Stimulated activated memory B cell treated with anti-CD40 and anti-IgM and Interleukin-4, amounts not matched to agents 10 μg/mL and 1 μg/mL and 100 μg/mL, for 72 hours (primary cell): ENCODE data around the gene PRRT2.
"Not testable (repeated sequence)": the region's sequence is repeated elsewhere in the genome, so short reads cannot be mapped to it uniquely, and the experiment has no call there.

ENCODE experiments used
- ATAC-seq: fragments of 150-1000 bp; cut with Tn5 transposase; 2 replicates; pipeline ENCODE4 v1.10.0; 2021
- H3K27ac Mint-ChIP-seq: one replicate; pipeline ENCODE4 v1.8.0; 2022; ENCODE audit warnings: mild to moderate bottlenecking, mixed read lengths
- H3K27me3 Mint-ChIP-seq: one replicate; pipeline ENCODE4 v1.8.0; 2022; ENCODE audit warnings: mixed read lengths
- H3K36me3 Mint-ChIP-seq: one replicate; pipeline ENCODE4 v1.8.0; 2022; ENCODE audit warnings: mixed read lengths
- H3K4me1 Mint-ChIP-seq: one replicate; pipeline ENCODE4 v1.8.0; 2022; ENCODE audit warnings: mixed read lengths
- H3K4me3 Mint-ChIP-seq: one replicate; pipeline ENCODE4 v1.8.0; 2022; ENCODE audit warnings: mild to moderate bottlenecking, moderate library complexity, mixed read lengths
- H3K9me3 Mint-ChIP-seq: one replicate; pipeline ENCODE4 v1.8.0; 2022; ENCODE audit warnings: mixed read lengths

The PRRT2 gene

DNA sequence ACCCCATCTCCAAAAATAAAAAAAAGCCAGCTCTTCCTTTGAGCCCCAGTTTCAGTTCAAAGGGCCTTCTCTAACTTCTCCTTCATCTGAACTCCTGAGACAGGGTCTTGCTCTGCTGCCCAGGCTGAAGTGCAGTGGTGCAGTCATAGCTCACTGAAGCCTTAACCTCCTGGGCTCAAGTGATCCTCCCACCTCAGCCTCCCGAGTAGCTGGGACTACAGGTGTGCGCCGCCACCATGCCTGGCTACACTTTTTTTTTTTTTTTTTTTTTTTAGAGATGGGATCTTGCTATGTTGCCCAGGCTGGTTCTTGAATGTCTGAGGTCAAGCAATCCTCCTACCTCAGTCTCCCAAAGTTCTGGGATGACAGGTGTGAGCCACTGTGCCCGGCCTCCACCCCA lies 21.2 kb downstream of the PRRT2 start:
- not testable (repeated sequence) for H3K9me3 Mint-ChIP-seq, ATAC-seq, H3K4me1 Mint-ChIP-seq, H3K4me3 Mint-ChIP-seq, H3K27ac Mint-ChIP-seq, H3K27me3 Mint-ChIP-seq
- peaks cover 58% of the 10 kb centered on the region for H3K36me3 Mint-ChIP-seq

DNA sequence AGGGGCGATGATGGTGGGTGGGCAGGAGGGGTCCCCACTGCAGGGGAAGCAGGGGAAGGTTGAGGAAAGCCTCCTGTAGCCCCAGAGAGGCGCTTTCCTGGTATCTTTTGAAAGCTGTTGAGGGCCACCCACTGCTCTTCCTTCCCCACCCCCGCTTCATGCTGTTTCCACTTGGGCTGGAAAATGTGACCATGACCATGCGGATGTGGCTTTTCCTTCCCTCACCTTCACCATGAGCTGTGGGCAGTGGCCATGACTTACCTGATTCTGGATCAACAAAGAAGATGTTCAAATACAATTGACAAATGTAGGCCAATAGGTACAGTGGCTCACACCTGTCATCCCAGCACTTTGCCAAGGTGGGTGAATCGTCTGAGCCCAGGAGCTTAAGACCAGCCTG lies 22.1 kb downstream of the PRRT2 start:
- H3K4me3 Mint-ChIP-seq: no peak overlapping the region
- no peaks in the 10 kb centered on the region for H3K27me3 Mint-ChIP-seq
- no peaks in the 10 kb centered on the region for H3K9me3 Mint-ChIP-seq
- peaks cover 62% of the 10 kb centered on the region for H3K36me3 Mint-ChIP-seq
- H3K4me1 Mint-ChIP-seq: no peaks in the 10 kb centered on the region
- no peak overlapping the region for H3K27ac Mint-ChIP-seq
- no peak for ATAC-seq

DNA sequence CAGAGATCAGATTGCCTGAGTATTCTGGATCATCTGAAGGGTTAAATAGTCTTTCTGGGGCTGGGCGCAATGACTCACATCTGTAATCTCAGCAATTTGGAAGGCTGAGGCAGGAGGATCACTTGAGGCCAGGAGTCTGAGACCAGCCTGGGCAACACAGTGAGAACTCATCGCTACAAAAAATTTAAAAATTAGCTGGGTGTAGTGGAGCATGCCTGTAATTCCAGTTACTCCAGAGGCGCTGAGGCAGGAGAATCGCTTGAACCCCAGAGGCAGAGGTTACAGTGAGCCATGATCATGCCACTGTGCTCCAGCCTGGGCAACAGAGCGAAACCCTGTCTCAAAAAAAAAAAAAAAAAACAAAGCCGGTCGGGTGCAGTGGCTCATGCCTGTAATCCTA lies 23.9 kb downstream of the PRRT2 start:
- Mint-ChIP-seq H3K4me1 (no peaks in the 10 kb centered on the region), H3K27ac (no peak overlapping the region), H3K36me3 (peaks cover 64% of the 10 kb centered on the region), H3K27me3 (no peaks in the 10 kb centered on the region), H3K9me3 (no peaks in the 10 kb centered on the region), H3K4me3 (no peak overlapping the region)
- no peak for ATAC-seq

DNA sequence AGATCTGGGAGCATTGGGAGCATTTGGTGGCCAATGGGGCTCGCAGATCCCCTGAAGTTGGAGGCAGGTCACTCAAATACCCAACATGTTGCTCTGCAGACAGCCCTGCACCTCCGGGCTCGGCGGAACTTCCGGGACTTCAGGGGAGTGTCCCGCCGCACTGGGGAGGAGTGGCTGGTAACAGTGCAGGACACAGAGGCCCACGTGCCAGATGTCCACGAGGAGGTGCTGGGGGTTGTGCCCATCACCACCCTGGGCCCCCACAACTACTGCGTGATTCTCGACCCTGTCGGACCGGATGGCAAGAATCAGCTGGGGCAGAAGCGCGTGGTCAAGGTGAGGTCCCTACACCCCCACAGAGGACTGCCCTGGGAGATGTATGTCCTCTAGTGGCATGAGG lies 24.6 kb downstream of the PRRT2 start:
- no peak for ATAC-seq
- peaks cover 61% of the 10 kb centered on the region for H3K36me3 Mint-ChIP-seq
- no peaks in the 10 kb centered on the region for H3K4me1 Mint-ChIP-seq
- no peaks in the 10 kb centered on the region for H3K9me3 Mint-ChIP-seq
- no peak overlapping the region for H3K27ac Mint-ChIP-seq
- no peaks in the 10 kb centered on the region for H3K27me3 Mint-ChIP-seq
- H3K4me3 Mint-ChIP-seq: no peak overlapping the region

DNA sequence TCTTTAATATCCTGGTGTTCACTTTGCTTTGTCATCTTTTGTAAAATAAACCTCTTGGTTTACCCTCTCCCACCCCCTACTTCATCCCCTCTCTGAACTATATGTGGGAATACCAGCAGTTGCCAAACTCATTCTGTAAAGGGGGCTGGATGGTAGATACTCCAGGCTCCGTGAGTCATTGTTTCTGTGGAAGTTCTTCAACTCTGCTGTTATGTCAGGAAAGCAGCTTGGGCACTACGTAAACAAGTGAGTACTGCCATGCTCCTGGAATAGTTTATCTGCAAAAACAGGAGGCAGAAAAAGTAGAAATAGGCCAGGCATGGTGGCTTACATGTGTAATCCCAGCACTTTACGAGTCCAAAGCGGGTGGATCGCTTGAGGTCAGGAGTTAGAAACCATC lies 25.8 kb downstream of the PRRT2 start:
- Mint-ChIP-seq H3K27ac (no peak overlapping the region), H3K9me3 (no peaks in the 10 kb centered on the region), H3K36me3 (peaks cover 49% of the 10 kb centered on the region), H3K4me3 (no peak overlapping the region), H3K27me3 (no peaks in the 10 kb centered on the region), H3K4me1 (no peaks in the 10 kb centered on the region)
- ATAC-seq: no peak

DNA sequence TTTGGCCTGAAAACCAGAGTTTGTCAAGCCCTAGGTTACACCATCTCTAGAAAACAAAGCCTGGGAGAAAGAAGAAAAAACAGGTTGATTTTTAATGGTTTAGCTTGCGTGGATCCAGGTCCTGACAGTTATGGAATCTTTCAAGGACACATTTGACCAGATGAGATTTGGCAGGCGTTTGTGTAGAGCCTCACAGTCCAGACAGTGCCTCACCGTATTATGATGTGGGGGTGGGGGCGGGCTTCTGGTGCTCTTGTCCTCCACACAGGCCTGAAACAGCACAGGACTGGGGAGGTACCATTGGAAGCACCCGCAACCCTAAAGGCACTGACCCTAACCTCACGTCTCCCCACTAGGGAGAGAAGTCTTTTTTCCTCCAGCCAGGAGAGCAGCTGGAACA lies 27.8 kb downstream of the PRRT2 start:
- no peak overlapping the region for H3K4me3 Mint-ChIP-seq
- H3K9me3 Mint-ChIP-seq: no peaks in the 10 kb centered on the region
- ATAC-seq: no peak
- no peaks in the 10 kb centered on the region for H3K4me1 Mint-ChIP-seq
- H3K27me3 Mint-ChIP-seq: no peaks in the 10 kb centered on the region
- H3K27ac Mint-ChIP-seq: no peak overlapping the region
- peaks cover 42% of the 10 kb centered on the region for H3K36me3 Mint-ChIP-seq

DNA sequence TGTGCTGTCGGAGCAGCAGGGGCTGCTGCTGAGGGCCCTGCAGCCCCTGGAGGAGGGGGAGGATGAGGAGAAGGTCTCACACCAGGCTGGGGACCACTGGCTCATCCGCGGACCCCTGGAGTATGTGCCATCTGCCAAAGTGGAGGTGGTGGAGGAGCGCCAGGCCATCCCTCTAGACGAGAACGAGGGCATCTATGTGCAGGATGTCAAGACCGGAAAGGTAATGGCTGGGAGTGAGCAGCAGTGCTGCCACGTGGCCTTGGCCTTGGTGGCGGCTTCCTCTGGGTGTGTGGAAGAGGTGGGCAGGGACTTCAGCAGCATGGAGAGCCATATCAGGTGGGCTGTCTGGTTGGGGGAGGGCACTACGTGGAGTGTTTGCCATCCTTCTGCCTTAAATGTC lies 28.2 kb downstream of the PRRT2 start:
- H3K36me3 Mint-ChIP-seq: peaks cover 46% of the 10 kb centered on the region
- no peaks in the 10 kb centered on the region for H3K9me3 Mint-ChIP-seq
- no peaks in the 10 kb centered on the region for H3K4me1 Mint-ChIP-seq
- H3K27ac Mint-ChIP-seq: no peak overlapping the region
- ATAC-seq: no peak
- H3K4me3 Mint-ChIP-seq: no peak overlapping the region
- no peaks in the 10 kb centered on the region for H3K27me3 Mint-ChIP-seq

DNA sequence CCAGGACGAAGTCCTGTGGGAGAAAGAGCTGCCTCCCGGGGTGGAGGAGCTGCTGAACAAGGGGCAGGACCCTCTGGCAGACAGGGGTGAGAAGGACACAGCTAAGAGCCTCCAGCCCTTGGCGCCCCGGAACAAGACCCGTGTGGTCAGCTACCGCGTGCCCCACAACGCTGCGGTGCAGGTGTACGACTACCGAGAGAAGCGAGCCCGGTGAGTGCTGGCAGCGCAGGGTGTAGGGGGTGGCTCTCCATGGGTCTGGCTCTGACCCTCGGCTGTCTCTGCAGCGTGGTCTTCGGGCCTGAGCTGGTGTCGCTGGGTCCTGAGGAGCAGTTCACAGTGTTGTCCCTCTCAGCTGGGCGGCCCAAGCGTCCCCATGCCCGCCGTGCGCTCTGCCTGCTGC lies 29.6 kb downstream of the PRRT2 start:
- H3K4me3 Mint-ChIP-seq: no peak overlapping the region
- peaks cover 48% of the 10 kb centered on the region for H3K36me3 Mint-ChIP-seq

DNA sequence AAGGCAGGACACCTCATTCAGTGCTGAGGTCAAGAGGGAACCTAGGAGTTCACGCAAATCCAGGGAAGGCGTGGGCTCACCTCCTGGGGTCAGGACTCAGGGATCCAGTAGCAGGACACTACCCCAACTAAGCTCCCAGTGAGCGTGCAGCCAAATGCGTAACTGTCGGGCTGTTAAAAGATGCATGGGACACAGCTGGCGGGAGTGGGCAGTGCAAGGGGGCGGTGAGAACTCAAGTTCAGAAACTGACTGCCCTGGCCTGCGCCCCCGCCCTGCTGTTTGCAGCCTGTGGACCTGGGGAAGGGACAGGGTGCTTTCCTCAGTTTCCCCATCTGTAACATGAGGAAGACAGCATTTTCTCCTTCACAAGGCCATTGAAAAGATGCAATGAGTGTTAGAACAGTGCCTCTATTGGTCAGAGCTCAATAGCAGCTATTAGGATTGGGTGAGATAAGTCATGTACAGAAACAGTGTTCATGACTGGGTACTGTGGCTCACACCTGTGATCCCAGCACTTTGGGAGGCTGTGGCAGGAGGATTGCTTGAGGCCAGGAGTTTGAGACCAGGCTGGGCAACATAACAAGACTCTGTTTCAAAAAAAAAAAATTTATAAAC lies 30.8 kb downstream of the PRRT2 start:
- H3K27ac Mint-ChIP-seq: peak overlapping the region; percentile 19
- H3K27me3 Mint-ChIP-seq: no peaks in the 10 kb centered on the region
- no peaks in the 10 kb centered on the region for H3K9me3 Mint-ChIP-seq
- no peak for ATAC-seq
- H3K36me3 Mint-ChIP-seq: peaks cover 53% of the 10 kb centered on the region
- H3K4me1 Mint-ChIP-seq: no peaks in the 10 kb centered on the region
- no peak overlapping the region for H3K4me3 Mint-ChIP-seq

More for the DNA sequence above, 29.6 kb downstream of the PRRT2 start:
- Mint-ChIP-seq H3K9me3 (no peaks in the 10 kb centered on the region), H3K4me1 (no peaks in the 10 kb centered on the region), H3K27me3 (no peaks in the 10 kb centered on the region), H3K27ac (no peak overlapping the region)
- no peak for ATAC-seq

DNA sequence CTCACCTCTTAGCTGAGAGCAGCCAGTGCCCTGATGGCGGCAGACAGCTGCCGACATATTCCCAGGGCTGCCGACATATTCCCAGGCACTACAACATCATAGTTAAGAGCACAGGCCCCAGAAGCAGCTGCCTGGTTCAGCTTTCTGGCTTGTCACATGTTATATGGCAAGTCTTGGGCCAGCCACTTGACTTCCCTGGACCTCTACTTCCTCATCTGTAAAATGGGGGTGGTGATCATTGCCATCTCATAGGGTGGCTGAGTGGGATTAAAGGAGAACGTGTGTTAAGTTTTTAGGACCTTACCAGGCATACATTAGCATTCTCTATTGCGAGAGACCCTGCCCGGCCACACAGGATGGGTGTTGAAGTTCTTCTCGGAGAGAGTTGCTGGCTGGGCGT lies 31.9 kb downstream of the PRRT2 start:
- Mint-ChIP-seq H3K4me3 (no peak overlapping the region), H3K36me3 (peaks cover 60% of the 10 kb centered on the region), H3K9me3 (no peaks in the 10 kb centered on the region), H3K27ac (no peak overlapping the region), H3K27me3 (no peaks in the 10 kb centered on the region), H3K4me1 (no peaks in the 10 kb centered on the region)
- ATAC-seq: no peak

DNA sequence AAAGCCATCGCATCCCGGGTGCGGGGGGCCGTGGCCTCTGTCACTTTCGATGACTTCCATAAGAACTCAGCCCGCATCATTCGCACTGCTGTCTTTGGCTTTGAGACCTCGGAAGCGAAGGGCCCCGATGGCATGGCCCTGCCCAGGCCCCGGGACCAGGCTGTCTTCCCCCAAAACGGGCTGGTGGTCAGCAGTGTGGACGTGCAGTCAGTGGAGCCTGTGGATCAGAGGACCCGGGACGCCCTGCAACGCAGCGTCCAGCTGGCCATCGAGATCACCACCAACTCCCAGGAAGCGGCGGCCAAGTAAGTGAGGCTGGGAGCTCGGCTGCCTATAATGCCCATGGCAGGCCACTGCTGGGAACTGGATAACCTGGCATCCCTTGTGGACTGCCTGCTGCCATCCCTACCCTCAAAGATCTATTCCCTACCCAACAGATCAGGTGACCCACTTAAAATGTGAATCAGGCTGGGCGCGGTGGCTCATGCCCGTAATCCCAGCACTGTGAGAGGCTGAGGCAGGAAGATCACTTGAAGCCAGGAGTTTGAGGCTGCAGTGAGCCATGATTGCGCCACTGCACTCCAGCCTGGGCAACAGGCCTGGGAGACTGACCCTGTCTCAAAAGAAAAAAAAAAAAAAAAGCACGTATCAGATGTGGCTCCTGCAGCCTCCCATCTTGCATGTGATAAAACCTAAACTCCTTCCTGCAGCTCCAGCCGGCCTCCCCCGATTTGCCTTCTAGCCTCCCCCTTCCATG lies 32.8 kb downstream of the PRRT2 start:
- Mint-ChIP-seq H3K36me3 (peaks cover 53% of the 10 kb centered on the region), H3K9me3 (no peaks in the 10 kb centered on the region), H3K27me3 (no peaks in the 10 kb centered on the region), H3K4me3 (no peak overlapping the region), H3K27ac (peak overlapping the region; percentile 36), H3K4me1 (no peaks in the 10 kb centered on the region)
- ATAC-seq: no peak

DNA sequence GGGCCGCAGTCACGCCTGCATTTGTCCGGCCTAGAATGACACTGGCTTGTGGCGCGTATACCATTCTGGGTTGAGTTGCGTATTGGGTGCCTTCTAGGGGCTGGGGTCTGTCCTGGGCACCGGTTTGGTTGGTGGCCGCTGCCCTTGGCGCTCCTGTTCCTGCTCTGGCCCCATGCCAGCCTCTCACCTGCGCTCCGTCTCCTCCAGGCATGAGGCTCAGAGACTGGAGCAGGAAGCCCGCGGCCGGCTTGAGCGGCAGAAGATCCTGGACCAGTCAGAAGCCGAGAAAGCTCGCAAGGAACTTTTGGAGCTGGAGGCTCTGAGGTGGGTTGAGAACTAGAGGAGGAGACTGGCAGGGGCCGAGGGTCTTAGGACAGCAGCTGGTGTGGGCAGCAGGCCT lies 33.7 kb downstream of the PRRT2 start:
- no peak for ATAC-seq
- peaks cover 46% of the 10 kb centered on the region for H3K36me3 Mint-ChIP-seq
- H3K4me3 Mint-ChIP-seq: no peak overlapping the region
- no peaks in the 10 kb centered on the region for H3K27me3 Mint-ChIP-seq
- H3K9me3 Mint-ChIP-seq: no peaks in the 10 kb centered on the region
- H3K4me1 Mint-ChIP-seq: no peaks in the 10 kb centered on the region
- peak overlapping the region; percentile 36 for H3K27ac Mint-ChIP-seq

DNA sequence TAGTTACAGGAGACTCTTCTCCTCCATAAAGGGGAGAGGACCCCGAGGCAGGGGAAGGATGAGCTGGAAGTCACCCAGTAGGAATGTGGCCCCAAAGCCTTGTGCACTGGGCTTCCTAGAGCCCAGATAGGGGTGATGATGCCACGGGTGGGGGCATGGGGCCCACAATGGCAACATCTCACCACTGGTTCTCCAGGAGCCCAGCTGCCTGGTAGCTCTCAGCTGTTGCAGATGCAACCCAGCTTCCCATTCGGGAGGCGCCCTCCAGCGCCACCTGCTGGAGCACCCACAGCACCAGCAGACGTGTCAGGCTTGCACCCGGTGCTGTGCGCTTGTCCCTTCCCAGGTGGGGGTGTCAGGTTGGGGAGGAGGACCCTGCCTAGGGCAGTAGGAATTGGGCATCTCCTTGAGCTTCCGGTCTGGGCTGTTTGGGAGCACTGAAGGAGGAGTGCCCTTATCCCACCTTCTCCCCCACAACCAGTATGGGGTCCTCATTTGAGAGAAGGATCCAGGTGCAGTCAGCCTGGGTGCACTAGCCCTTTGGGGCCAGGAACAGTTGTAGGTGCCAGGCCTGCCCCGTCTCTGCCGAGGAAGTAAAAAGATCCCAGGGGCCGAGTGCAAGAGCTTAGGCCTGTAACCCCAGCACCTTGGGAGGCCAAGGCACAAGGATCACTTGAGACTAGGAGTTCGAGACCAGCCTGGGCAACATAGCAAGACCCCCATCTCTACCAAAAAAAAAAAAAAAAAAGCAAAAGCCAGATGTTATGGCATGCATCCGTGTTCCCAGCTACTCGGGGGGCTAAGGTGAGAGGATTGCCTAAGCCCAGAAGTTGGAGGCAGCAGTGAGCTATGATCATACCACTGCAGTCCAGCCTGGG lies 36.7 kb downstream of the PRRT2 start:
- H3K27me3 Mint-ChIP-seq: no peaks in the 10 kb centered on the region
- no peak overlapping the region for H3K4me3 Mint-ChIP-seq
- no peak overlapping the region for H3K27ac Mint-ChIP-seq
- H3K4me1 Mint-ChIP-seq: no peaks in the 10 kb centered on the region
- no peaks in the 10 kb centered on the region for H3K9me3 Mint-ChIP-seq
- ATAC-seq: peak; percentile 83
- H3K36me3 Mint-ChIP-seq: peaks cover 40% of the 10 kb centered on the region

DNA sequence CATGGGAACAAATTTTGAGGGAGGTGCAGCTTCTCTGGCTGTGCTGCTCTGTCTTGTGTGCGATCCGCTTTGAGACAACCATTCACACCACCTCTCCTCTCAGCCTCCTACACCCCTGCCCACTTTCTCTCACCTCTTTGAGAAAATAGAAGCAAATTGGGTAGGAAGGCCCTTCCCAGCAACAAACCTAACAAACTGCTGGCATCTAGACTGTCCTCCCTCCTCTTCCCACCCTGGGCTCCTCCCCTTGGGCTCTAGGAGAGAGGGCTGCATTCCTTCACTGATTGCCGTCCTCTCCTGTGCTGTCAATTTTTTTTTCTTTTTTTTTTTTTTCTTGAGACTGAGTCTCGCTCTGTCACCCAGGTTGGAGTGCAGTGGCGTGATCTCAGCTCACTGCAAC lies 37.5 kb downstream of the PRRT2 start:
- H3K27ac Mint-ChIP-seq: no peak overlapping the region
- no peaks in the 10 kb centered on the region for H3K27me3 Mint-ChIP-seq
- no peaks in the 10 kb centered on the region for H3K4me1 Mint-ChIP-seq
- ATAC-seq: no peak
- no peaks in the 10 kb centered on the region for H3K9me3 Mint-ChIP-seq
- no peak overlapping the region for H3K4me3 Mint-ChIP-seq
- peaks cover 35% of the 10 kb centered on the region for H3K36me3 Mint-ChIP-seq

DNA sequence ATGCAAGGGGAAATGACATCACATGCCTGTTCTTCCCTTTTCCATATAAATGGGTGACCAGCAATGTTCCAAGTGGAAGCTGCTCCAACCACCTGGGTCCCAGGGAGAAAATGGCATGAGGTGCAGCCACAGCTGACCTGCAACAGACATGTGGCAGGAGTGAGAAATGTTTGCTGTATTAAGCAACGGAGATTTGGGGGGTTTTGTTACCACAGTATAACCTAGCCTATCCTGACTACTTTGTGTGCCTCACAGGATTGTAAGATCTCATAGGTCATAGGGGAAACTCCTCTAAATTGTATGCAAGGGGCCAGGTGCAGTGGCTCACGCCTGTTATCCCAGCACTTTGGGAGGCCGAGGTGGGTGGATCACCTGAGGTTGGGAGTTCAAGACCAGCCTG lies 39.0 kb downstream of the PRRT2 start:
- ATAC-seq: no peak
- Mint-ChIP-seq H3K27me3 (no peaks in the 10 kb centered on the region), H3K36me3 (peaks cover 20% of the 10 kb centered on the region), H3K27ac (no peak overlapping the region), H3K4me3 (no peak overlapping the region), H3K9me3 (no peaks in the 10 kb centered on the region), H3K4me1 (no peaks in the 10 kb centered on the region)

DNA sequence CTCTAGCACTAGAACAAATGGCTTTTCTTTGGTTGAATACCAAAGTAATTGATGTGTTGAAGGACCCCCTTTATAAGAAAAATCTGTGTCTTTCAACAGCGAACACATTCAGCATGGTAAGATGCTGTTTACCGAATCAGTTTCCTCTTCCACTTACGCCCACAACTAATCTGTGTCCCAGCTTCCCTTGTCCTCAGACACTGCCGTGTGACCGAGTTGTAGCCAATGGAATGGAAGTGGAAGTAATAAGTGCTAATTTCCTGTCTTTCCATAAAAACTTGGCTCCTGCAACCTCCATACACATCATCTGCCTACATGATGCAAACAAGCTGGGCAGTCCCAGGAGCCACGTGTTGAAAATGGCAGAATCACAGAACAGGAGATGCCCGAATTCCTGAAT lies 40.7 kb downstream of the PRRT2 start:
- H3K36me3 Mint-ChIP-seq: peaks cover 11% of the 10 kb centered on the region
- no peak for ATAC-seq
- no peak overlapping the region for H3K4me3 Mint-ChIP-seq
- no peaks in the 10 kb centered on the region for H3K9me3 Mint-ChIP-seq
- no peaks in the 10 kb centered on the region for H3K27me3 Mint-ChIP-seq
- no peaks in the 10 kb centered on the region for H3K4me1 Mint-ChIP-seq
- no peak overlapping the region for H3K27ac Mint-ChIP-seq
